C4-2B (cell line): Measurements from ENCODE around the gene ZNF219.

ENCODE experiments used
- CTCF ChIP-seq: fragments of 450-650 bp; conservative IDR thresholded peaks from 2 replicates; pipeline ENCODE4 v1.5.1; 2017; ENCODE audit warnings: mild to moderate bottlenecking
- ZFX ChIP-seq: fragments of 450-650 bp; IDR thresholded peaks from 2 replicates; pipeline ENCODE4 v1.6.1; 2017

- TF ChIP-seq CTCF (no peak), ZFX (no peak)
Observed at GRCh38 chr14:21043387-21043973, 55.0 kb downstream of the ZNF219 start.
